ENCODE results near the gene TSPYL1. TPM values are rescaled to one million over a fixed set of nuclear protein-coding genes. Genes with fewer than 3 reads are reported as not detected.

The TSPYL1 gene
- total RNA-seq (2013; cell fraction: nucleolus; rRNA removed) = 17.3 and 19.3 TPM in 2 replicates
- total RNA-seq (2014; rRNA removed) = 40.2 and 45.1 TPM in 2 replicates
- total RNA-seq (2014; rRNA removed; fragmentation: Illumina TruSeq; extraction: Trizol) = 34.2 and 35.3 TPM in 2 replicates
- 42.7 and 44.1 TPM in 2 replicates for total RNA-seq (2021)
- 22.6 TPM for polyA plus RNA-seq (2011; ENCODE audit: low read depth)
- 28.4 and 28.5 TPM in 2 replicates for polyA plus RNA-seq (2011; rRNA removed)
- polyA plus RNA-seq (2011; cell fraction: cytosol; rRNA removed) = 18.2 and 22.7 TPM in 2 replicates
- 15.3 and 21.6 TPM in 2 replicates for polyA plus RNA-seq (2011; cell fraction: nucleus; rRNA removed)
- polyA plus RNA-seq (2012) = 31.3 and 39.9 TPM in 2 replicates
- 23.9 and 25.7 TPM in 2 replicates for polyA plus RNA-seq (2014; fragmentation: Illumina TruSeq; extraction: Trizol)
- 10 to 100 TPM; 22.9 to 29.9 TPM for polyA plus RNA-seq (2014; fragmentation: Nextera tagmentation; extraction: Ambion mirVana)
- 20.0 and 23.1 TPM in 2 replicates for polyA plus RNA-seq (2014; rRNA removed)
- polyA plus RNA-seq (2016; fragmentation: Nextera tagmentation; extraction: Ambion mirVana) = 10 to 100 TPM; 22.9 to 23.4 TPM
- polyA minus RNA-seq (2011; rRNA and poly(A)+ RNA removed) = 49.3 and 62.0 TPM in 2 replicates
- 17.1 and 19.1 TPM in 2 replicates for polyA minus RNA-seq (2011; cell fraction: cytosol; rRNA and poly(A)+ RNA removed)
- 16.1 and 24.8 TPM in 2 replicates for polyA minus RNA-seq (2011; cell fraction: nucleus; rRNA and poly(A)+ RNA removed)
- percentile 97 among the genes with signal in this experiment for Bru-seq, nascent RNA
- BruChase-seq, experiment 1, labeled RNA remaining after a 6-hour chase = percentile 95 among the genes with signal in this experiment
- percentile 99 among the genes with signal in this experiment for BruChase-seq, experiment 2, labeled RNA remaining after a 2-hour chase
- long read RNA-seq, experiment 1, transcript TSPYL1-201 (1 exons, 3,326 nt) = major isoform, 50 of 50 reads
- long read RNA-seq, experiment 1, partial matches to known transcripts = 0 of 50 reads
- long read RNA-seq, experiment 1, other reads (novel, unspliced or antisense) = 0 of 50 reads
- long read RNA-seq, experiment 2, transcript TSPYL1-201 (1 exons, 3,326 nt) = major isoform, 7 of 7 reads
- long read RNA-seq, experiment 2, partial matches to known transcripts = 0 of 7 reads
- long read RNA-seq, experiment 2, other reads (novel, unspliced or antisense) = 0 of 7 reads

DNA sequence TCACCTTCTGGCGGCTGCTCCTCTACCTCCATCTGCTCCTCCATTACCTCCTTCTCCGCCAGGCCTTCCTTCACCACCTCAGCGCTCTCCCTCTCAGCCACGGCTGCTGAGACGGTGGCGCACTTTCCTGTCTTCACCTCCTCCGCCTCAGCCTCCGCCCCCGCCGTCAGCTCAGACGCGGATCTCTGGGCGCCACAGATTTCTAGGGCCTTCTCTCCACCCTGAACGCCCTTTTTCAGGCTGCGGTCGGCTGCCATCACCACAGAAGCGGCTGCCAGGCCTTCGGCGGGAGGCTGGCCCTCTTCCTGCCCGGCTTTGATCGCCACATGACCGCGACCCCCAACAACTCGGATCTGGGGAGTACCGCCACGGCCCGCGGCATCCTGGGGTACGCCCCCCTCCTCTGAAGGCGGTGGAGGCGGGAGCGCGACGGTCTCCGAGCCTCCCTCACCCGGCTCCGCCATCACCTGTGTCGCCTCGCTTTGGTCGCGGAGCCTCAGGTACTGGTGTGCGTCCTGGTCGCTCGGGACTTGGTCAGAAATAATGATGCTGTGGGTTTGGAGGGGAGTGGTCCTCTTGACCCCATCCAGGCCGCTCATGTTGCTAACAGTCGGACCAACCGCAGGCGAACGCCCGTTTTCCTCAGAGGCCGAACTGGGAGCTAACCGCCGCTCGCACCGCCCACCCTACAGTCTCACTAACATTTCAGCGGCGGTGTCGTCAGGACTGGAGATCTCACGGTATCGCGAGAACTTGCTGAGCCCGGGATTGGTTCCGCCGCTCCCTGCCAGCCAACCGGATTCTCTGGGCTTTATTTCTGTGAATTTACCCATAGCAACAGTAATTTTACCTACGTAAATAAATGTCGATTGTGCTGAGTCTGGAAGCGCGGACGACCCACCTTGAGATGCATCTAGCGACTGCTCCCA lies at the start of gene TSPYL1:
Gene TSPYL1, minus strand, starts transcription at position 699 of the 929 bp plus-strand sequence. Its CDS starts 100 bp downstream, at position 599.
- no peaks in the 10 kb centered on the region for H3K36me3 ChIP-seq (ENCODE audit: control insufficient read depth in 2 of 2, insufficient read depth in 2 of 2, low read length in 1 of 2)
- H3K27ac ChIP-seq (ENCODE audit: control insufficient read depth, insufficient read depth) = peak within 1 kb of the TSS; percentile 96
- H3K9ac ChIP-seq (ENCODE audit: control insufficient read depth, insufficient read depth, low read length) = peak within 1 kb of the TSS; percentile 87
- H3K4me2 ChIP-seq (ENCODE audit: control insufficient read depth, insufficient read depth) = peak within 1 kb of the TSS; percentile 75
- in situ Hi-C loops (cut with MboI) = loop anchor here (5.0 kb wide), 1 partner anchor 253 kb away; no protein-coding TSS in a partner anchor
- H2AFZ ChIP-seq (ENCODE audit: control insufficient read depth, low read depth, low read length) = peak within 1 kb of the TSS; percentile 97
- FAIRE-seq (peak; percentile 90), ATAC-seq (peak; percentile 94), DNase-seq (ENCODE audit: low read depth, low spot score) (peak; percentile 90)
- 1% methylated on average over 64 of the region's 71 CpGs for WGBS (ENCODE audit: insufficient coverage, insufficient replicate concordance, low lambda C conversion rate, missing lambda C conversion rate)
- intact Hi-C loops (cut with micrococcal nuclease; ENCODE audit: unreplicated experiment) = loop anchor here (5.0 kb wide), 2 partner anchors 293 to 388 kb away; partner anchors contain the start of genes RWDD1 and ZUP1
- ChIA-PET SMC1A (ENCODE audit: uncharacterized antibody, unreplicated experiment) (interaction anchor here (0.9 to 3.9 kb wide), 16 partner anchors 8 to 293 kb away, joined by 3 to 23 read pairs (median 4); partner anchors contain the start of gene RWDD1), POLR2A (interaction anchor here (0.6 to 2.3 kb wide), 8 partner anchors 10 to 401 kb away, joined by 3 to 9 read pairs (median 4); partner anchors contain the start of genes KPNA5 and TSPYL4), RAD21 (ENCODE audit: unreplicated experiment) (interaction anchor here (0.6 to 3.1 kb wide), 10 partner anchors 8 to 292 kb away, joined by 3 to 17 read pairs (median 4); partner anchors contain the start of genes RWDD1 and TSPYL4), CTCF (interaction anchor here (0.6 to 5.4 kb wide), 14 partner anchors 8 to 365 kb away, joined by 3 to 76 read pairs (median 4); no protein-coding TSS in a partner anchor)
- H3K4me1 ChIP-seq (ENCODE audit: control insufficient read depth, insufficient read depth, low read length) = no peaks in the 10 kb centered on the region
- no peaks in the 10 kb centered on the region for H3K27me3 ChIP-seq (replicated peaks in 1 of 2; ENCODE audit: control insufficient read depth in 2 of 2, insufficient read depth in 2 of 2, low read length in 1 of 2)
- TSS peak; percentile 77 for BruUV-seq (replicated peaks)
- H3K4me3 ChIP-seq = peak within 1 kb of the TSS; percentile 86
- H3K9me3 ChIP-seq (replicated peaks; ENCODE audit: control insufficient read depth, insufficient read depth, low read length) = no peaks in the 10 kb centered on the region
- H4K20me1 ChIP-seq (ENCODE audit: control insufficient read depth, insufficient read depth) = peaks cover 7% of the 10 kb centered on the region; the same call in 1 of the 2 replicates
- peaks cover 57% of the 10 kb centered on the region for H3K79me2 ChIP-seq (ENCODE audit: control insufficient read depth, insufficient read depth, low read length)
- TF ChIP-seq PAX8 (IDR thresholded peaks at IDR 0.05) = 0 out of 2 replicates have a peak, but pooled peaks have one; percentile 2
- TF ChIP-seq, protein P1, sequence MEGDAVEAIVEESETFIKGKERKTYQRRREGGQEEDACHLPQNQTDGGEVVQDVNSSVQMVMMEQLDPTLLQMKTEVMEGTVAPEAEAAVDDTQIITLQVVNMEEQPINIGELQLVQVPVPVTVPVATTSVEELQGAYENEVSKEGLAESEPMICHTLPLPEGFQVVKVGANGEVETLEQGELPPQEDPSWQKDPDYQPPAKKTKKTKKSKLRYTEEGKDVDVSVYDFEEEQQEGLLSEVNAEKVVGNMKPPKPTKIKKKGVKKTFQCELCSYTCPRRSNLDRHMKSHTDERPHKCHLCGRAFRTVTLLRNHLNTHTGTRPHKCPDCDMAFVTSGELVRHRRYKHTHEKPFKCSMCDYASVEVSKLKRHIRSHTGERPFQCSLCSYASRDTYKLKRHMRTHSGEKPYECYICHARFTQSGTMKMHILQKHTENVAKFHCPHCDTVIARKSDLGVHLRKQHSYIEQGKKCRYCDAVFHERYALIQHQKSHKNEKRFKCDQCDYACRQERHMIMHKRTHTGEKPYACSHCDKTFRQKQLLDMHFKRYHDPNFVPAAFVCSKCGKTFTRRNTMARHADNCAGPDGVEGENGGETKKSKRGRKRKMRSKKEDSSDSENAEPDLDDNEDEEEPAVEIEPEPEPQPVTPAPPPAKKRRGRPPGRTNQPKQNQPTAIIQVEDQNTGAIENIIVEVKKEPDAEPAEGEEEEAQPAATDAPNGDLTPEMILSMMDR (IDR thresholded peaks at IDR 0.05 in 2 of 3, conservative IDR thresholded peaks at IDR 0.05 in 1 of 3; ENCODE audit: control insufficient read depth in 2 of 3, extremely low read depth in 1 of 3, insufficient read depth in 1 of 3, low read depth in 3 of 3, low read length in 3 of 3) = peak in 2 of 3 experiments; percentile 16 to 18; a peak in 1 of 6 replicates
- 0 out of 2 replicates have a peak, but pooled peaks have one; percentile 13 for TF ChIP-seq HCFC1 (IDR thresholded peaks at IDR 0.05; ENCODE audit: low read length)
- TF ChIP-seq MTA2 (IDR thresholded peaks at IDR 0.05; ENCODE audit: low read depth) = no peak
- TF ChIP-seq, protein P2, sequence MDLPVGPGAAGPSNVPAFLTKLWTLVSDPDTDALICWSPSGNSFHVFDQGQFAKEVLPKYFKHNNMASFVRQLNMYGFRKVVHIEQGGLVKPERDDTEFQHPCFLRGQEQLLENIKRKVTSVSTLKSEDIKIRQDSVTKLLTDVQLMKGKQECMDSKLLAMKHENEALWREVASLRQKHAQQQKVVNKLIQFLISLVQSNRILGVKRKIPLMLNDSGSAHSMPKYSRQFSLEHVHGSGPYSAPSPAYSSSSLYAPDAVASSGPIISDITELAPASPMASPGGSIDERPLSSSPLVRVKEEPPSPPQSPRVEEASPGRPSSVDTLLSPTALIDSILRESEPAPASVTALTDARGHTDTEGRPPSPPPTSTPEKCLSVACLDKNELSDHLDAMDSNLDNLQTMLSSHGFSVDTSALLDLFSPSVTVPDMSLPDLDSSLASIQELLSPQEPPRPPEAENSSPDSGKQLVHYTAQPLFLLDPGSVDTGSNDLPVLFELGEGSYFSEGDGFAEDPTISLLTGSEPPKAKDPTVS (IDR thresholded peaks at IDR 0.05; ENCODE audit: low read depth, low read length) = no peak
- TF ChIP-seq RB1 (IDR thresholded peaks at IDR 0.05; ENCODE audit: borderline replicate concordance) = peak; percentile 47; the same call in 1 of the 2 replicates
- TF ChIP-seq SRF (IDR thresholded peaks at IDR 0.05; ENCODE audit: low read depth in 2 of 2, low read length in 2 of 2) = no peak; a peak in 1 of 4 replicates
- TF ChIP-seq, protein P3, sequence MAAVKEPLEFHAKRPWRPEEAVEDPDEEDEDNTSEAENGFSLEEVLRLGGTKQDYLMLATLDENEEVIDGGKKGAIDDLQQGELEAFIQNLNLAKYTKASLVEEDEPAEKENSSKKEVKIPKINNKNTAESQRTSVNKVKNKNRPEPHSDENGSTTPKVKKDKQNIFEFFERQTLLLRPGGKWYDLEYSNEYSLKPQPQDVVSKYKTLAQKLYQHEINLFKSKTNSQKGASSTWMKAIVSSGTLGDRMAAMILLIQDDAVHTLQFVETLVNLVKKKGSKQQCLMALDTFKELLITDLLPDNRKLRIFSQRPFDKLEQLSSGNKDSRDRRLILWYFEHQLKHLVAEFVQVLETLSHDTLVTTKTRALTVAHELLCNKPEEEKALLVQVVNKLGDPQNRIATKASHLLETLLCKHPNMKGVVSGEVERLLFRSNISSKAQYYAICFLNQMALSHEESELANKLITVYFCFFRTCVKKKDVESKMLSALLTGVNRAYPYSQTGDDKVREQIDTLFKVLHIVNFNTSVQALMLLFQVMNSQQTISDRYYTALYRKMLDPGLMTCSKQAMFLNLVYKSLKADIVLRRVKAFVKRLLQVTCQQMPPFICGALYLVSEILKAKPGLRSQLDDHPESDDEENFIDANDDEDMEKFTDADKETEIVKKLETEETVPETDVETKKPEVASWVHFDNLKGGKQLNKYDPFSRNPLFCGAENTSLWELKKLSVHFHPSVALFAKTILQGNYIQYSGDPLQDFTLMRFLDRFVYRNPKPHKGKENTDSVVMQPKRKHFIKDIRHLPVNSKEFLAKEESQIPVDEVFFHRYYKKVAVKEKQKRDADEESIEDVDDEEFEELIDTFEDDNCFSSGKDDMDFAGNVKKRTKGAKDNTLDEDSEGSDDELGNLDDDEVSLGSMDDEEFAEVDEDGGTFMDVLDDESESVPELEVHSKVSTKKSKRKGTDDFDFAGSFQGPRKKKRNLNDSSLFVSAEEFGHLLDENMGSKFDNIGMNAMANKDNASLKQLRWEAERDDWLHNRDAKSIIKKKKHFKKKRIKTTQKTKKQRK (IDR thresholded peaks at IDR 0.05; ENCODE audit: low read depth, low read length) = no peak
